ENCODE measurements around the gene ADAMTSL1.

- TF ChIP-seq CTCF (IDR thresholded peaks at IDR 0.05; ENCODE audit: extremely low read depth in 1 of 2, insufficient read depth in 1 of 2, low read depth in 1 of 2, low read length in 2 of 2) = no peak
- no peak for TF ChIP-seq POLR2A (IDR thresholded peaks at IDR 0.05; ENCODE audit: low read depth, low read length)
- TF ChIP-seq MAX (IDR thresholded peaks at IDR 0.05; ENCODE audit: insufficient read depth, insufficient read length) = no peak
- TF ChIP-seq EZH2 (IDR thresholded peaks at IDR 0.05; ENCODE audit: borderline replicate concordance, low read depth, low read length, severe bottlenecking) = no peak
- no peak for TF ChIP-seq MYC (IDR thresholded peaks at IDR 0.05; ENCODE audit: low read depth, low read length)
- TF ChIP-seq POLR2AphosphoS5 (IDR thresholded peaks at IDR 0.05; ENCODE audit: insufficient read depth, low read depth, low read length) = no peak
- TF ChIP-seq JUN (IDR thresholded peaks at IDR 0.05; ENCODE audit: borderline replicate concordance, insufficient read depth, insufficient read length, low read depth) = no peak
Measured at GRCh38 chr9:18456624-18457237, 17.2 kb upstream of the ADAMTSL1 start.
